ENCODE measurements around the gene ANGEL2. TPM values are rescaled to one million over a fixed set of nuclear protein-coding genes. Genes with fewer than 3 reads are reported as not detected.

The ANGEL2 gene
- total and polyA plus RNA-seq, 2 of the 4 experiments (the other 2 are of a cell fraction) = 13.4 to 44.1 TPM

GRCh38 chr1:212970085-212970484 is 45.6 kb downstream of the ANGEL2 start:
- no peaks in the 10 kb centered on the region for H3K79me1 ChIP-seq (ENCODE audit: low read depth in 1 of 2, low read length in 2 of 2)
- WGBS, 2 experiments (ENCODE audit: extremely low coverage in 2 of 2, insufficient read length in 1 of 2) = 100% methylated on average over 1 of the region's 4 CpGs; no CpG with 5 or more reads in 1 of the 2 experiments
- no peak overlapping the region for H4K5ac ChIP-seq (ENCODE audit: low read depth, low read length)
- no peak for DNase-seq
- ATAC-seq (ENCODE audit: low read depth) = no peak
- no peak overlapping the region for H4K8ac ChIP-seq (ENCODE audit: low read depth in 2 of 2, low read length in 2 of 2)
- no peaks in the 10 kb centered on the region for H3K9me3 ChIP-seq (ENCODE audit: control insufficient read depth, insufficient read depth, low read length)
- POLR2A ChIA-PET (ENCODE audit: unreplicated experiment) = no interaction called here
- no peak overlapping the region for H3K4me3 ChIP-seq (ENCODE audit: insufficient read depth, low read depth, low read length)
- H3K4me1 ChIP-seq (ENCODE audit: control insufficient read depth, insufficient read depth, low read length) = peaks cover 3% of the 10 kb centered on the region; the same call in 1 of the 2 replicates
- no peaks in the 10 kb centered on the region for H3K9me1 ChIP-seq (ENCODE audit: insufficient read depth, low read length)
- no peak overlapping the region for H3K9ac ChIP-seq (ENCODE audit: low read depth, low read length)
- no peak overlapping the region for H2BK15ac ChIP-seq (ENCODE audit: low read depth, low read length)
- dilution Hi-C loops (cut with HindIII; ENCODE audit: low sequenced_read_pairs, unreplicated experiment) = no loop called here
- no peak overlapping the region for H2BK120ac ChIP-seq (ENCODE audit: low read depth, low read length)
- no peak overlapping the region for H2AFZ ChIP-seq (replicated peaks; ENCODE audit: low read length, poor library complexity)
- no peak overlapping the region for H2BK20ac ChIP-seq (ENCODE audit: low read depth, low read length)
- CTCF ChIA-PET = no interaction called here
- TF ChIP-seq BHLHE40 (IDR thresholded peaks at IDR 0.05; ENCODE audit: low read depth, low read length) (no peak), CTCF (conservative IDR thresholded peaks at IDR 0.05; ENCODE audit: low read depth, low read length) (no peak)
- H4K91ac ChIP-seq (ENCODE audit: insufficient read depth, low read depth, low read length) = no peak overlapping the region
- H3K27me3 ChIP-seq (ENCODE audit: control insufficient read depth, insufficient read depth, low read length) = no peaks in the 10 kb centered on the region
- no peak overlapping the region for H3K4me2 ChIP-seq (ENCODE audit: low read depth, low read length)
- no peak overlapping the region for H3K18ac ChIP-seq (ENCODE audit: low read depth, low read length)
- intact Hi-C loops (cut with micrococcal nuclease) = no loop called here
- no TSS peak for BruUV-seq (replicated peaks)
- H4K20me1 ChIP-seq (ENCODE audit: insufficient read depth, low read length) = no peaks in the 10 kb centered on the region
- H3K4ac ChIP-seq (ENCODE audit: low read depth, low read length) = no peak overlapping the region
- in situ Hi-C loops (cut with MboI; ENCODE audit: low sequenced_read_pairs) = no loop called here
- no peak overlapping the region for H2BK5ac ChIP-seq (ENCODE audit: low read depth, low read length, poor library complexity, severe bottlenecking)
- H3K56ac ChIP-seq (ENCODE audit: extremely low read depth, insufficient read depth, low read length) = no peak overlapping the region
- H3K23ac ChIP-seq (ENCODE audit: low read depth, low read length) = no peak overlapping the region
- H3K27ac ChIP-seq (ENCODE audit: insufficient read depth, low read length) = no peak overlapping the region
- peaks cover 21% of the 10 kb centered on the region for H3K36me3 ChIP-seq (ENCODE audit: control insufficient read depth, insufficient read depth, low read length)
- H3K14ac ChIP-seq (replicated peaks; ENCODE audit: low read depth, low read length) = no peak overlapping the region
- H2AK9ac ChIP-seq (replicated peaks; ENCODE audit: low read depth, low read length, poor library complexity) = no peak overlapping the region
- no peak overlapping the region for H2AK5ac ChIP-seq (ENCODE audit: low read depth, low read length)
